ENCODE data around the gene BLVRB. TPM values are rescaled to one million over a fixed set of nuclear protein-coding genes. Genes with fewer than 3 reads are reported as not detected.

Gene BLVRB
- total and polyA plus RNA-seq, 9 of the 15 experiments (the other 6 are each of a cell fraction or from before 2014, with no cell fraction given): 81.1 to 749 (median 331) TPM

GRCh38 chr19:40420766-40421765 lies 44.5 kb downstream of the BLVRB start (continued):
- TF ChIP-seq, protein P1, sequence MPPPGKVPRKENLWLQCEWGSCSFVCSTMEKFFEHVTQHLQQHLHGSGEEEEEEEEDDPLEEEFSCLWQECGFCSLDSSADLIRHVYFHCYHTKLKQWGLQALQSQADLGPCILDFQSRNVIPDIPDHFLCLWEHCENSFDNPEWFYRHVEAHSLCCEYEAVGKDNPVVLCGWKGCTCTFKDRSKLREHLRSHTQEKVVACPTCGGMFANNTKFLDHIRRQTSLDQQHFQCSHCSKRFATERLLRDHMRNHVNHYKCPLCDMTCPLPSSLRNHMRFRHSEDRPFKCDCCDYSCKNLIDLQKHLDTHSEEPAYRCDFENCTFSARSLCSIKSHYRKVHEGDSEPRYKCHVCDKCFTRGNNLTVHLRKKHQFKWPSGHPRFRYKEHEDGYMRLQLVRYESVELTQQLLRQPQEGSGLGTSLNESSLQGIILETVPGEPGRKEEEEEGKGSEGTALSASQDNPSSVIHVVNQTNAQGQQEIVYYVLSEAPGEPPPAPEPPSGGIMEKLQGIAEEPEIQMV (tag; conservative IDR thresholded peaks at IDR 0.05; ENCODE audit: low read depth): no peak
- TF ChIP-seq ZNF551 (CRISPR knock-in tag; IDR thresholded peaks at IDR 0.05) (no peak), SOX6 (IDR thresholded peaks at IDR 0.05) (0 out of 2 replicates have a peak, but pooled peaks have one; percentile 61), ELF2 (CRISPR knock-in tag; IDR thresholded peaks at IDR 0.05) (peak; percentile 4; the same call in 1 of the 2 replicates), ZBTB1 (CRISPR knock-in tag; IDR thresholded peaks at IDR 0.05; ENCODE audit: borderline replicate concordance, low read depth) (peak; percentile 80; the same call in 1 of the 2 replicates), NUFIP1 (IDR thresholded peaks at IDR 0.05; ENCODE audit: partially characterized antibody) (no peak), VEZF1 (CRISPR knock-in tag; IDR thresholded peaks at IDR 0.05) (peak; percentile 98), ZKSCAN1 (IDR thresholded peaks at IDR 0.05; ENCODE audit: low read depth, low read length) (peak; percentile 13; the same call in 1 of the 2 replicates), ZNF695 (CRISPR knock-in tag; IDR thresholded peaks at IDR 0.05) (peak; percentile 10; the same call in 1 of the 2 replicates), POLR2AphosphoS5 (IDR thresholded peaks at IDR 0.05; ENCODE audit: control insufficient read depth, insufficient read depth, low read depth, low read length) (peak; percentile 64), ZNF12 (CRISPR knock-in tag; IDR thresholded peaks at IDR 0.05) (no peak), BRCA1 (IDR thresholded peaks at IDR 0.05) (no peak), BRCA1 (CRISPR knock-in tag; IDR thresholded peaks at IDR 0.05) (no peak), POLR2B (IDR thresholded peaks at IDR 0.05; ENCODE audit: low read depth, partially characterized antibody) (peak; percentile 63), SMARCA4 (IDR thresholded peaks at IDR 0.05) (no peak), XRCC3 (IDR thresholded peaks at IDR 0.05) (no peak), BRF1 (IDR thresholded peaks at IDR 0.05; ENCODE audit: borderline replicate concordance, extremely low read depth, insufficient read length) (no peak), EGR1 (conservative IDR thresholded peaks at IDR 0.05) (peak; percentile 98), HNRNPUL1 (IDR thresholded peaks at IDR 0.05; ENCODE audit: low read length) (no peak), ZNF586 (CRISPR knock-in tag; conservative IDR thresholded peaks at IDR 0.05) (no peak), ZNF717 (CRISPR knock-in tag; IDR thresholded peaks at IDR 0.05) (no peak), ZZZ3 (IDR thresholded peaks at IDR 0.05) (no peak), SMARCA5 (IDR thresholded peaks at IDR 0.05) (no peak), ZNF696 (CRISPR knock-in tag; conservative IDR thresholded peaks at IDR 0.05) (no peak), HDGF (IDR thresholded peaks at IDR 0.05) (no peak), CBX1 (IDR thresholded peaks at IDR 0.05; ENCODE audit: low read depth) (peak; percentile 74; the same call in 1 of the 2 replicates), ZNF77 (CRISPR knock-in tag; IDR thresholded peaks at IDR 0.05) (no peak)
- TF ChIP-seq, protein P2, sequence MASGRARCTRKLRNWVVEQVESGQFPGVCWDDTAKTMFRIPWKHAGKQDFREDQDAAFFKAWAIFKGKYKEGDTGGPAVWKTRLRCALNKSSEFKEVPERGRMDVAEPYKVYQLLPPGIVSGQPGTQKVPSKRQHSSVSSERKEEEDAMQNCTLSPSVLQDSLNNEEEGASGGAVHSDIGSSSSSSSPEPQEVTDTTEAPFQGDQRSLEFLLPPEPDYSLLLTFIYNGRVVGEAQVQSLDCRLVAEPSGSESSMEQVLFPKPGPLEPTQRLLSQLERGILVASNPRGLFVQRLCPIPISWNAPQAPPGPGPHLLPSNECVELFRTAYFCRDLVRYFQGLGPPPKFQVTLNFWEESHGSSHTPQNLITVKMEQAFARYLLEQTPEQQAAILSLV (tag; IDR thresholded peaks at IDR 0.05): no peak

Measured in K562 (cell line).